HG03565 (cell line): ENCODE results near the gene AGPAT3.

ENCODE experiments used
- ATAC-seq: cut with Tn5 transposase; IDR thresholded peaks from one replicate; pipeline ENCODE4 v1.9.1; 2021; ENCODE audit warnings: mild to moderate bottlenecking, moderate library complexity; ENCODE audit not compliant: unreplicated experiment

Gene AGPAT3

DNA sequence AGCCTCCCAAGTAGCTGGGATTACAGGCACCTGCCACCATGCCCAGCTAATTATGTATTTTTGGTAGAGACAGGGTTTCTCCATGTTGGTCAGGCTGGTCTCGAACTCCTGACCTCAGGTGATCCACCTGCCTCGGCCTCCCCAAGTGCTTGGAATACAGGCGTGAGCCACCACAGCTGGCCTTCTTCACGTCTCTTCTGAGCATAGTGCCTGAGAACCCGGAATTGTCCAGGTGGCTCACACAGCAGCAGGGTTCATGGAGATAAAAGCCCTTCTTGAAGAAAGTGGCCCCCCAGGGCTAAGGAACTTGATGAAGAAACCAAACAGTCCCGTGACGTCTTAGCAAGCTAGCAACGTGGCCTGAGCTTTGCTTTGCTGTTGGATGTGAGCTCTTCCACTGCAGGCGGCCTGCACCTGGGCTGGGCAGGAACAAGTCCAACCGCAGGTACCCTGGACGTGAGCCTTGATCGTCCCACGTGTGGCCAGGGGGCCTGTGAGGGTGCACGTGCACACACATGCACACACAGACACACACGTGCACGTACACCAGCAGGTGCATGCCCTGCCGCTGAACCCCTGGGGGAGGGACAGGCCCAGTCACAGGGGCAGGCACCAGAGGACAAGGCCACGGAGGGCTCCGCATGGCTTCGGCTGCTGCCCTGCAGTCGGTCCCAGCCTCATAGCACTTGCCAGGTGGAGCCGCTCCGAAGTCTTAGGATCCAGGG lies 123.6 kb downstream of the AGPAT3 start:
- ATAC-seq, result no peak

DNA sequence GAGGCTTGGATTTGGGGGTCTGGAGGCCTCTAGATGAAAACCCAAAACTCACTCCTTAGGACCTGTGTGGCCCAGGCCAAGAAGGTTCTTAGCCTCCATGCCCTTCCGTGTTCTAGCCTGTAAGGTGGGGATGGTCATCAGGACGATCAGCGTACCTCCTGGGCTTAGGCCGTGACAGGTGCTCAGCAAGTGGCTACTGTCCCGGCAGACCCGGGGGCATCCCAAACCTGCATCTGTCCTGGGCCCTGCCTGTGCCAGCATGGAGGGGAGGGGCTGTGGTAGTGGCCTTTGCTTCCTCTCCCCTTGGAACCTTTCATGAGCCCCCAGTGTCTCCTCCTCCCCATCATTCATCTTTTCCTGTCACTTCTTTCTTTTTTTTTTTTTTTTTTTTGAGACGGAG lies 124.4 kb downstream of the AGPAT3 start:
- no peak for ATAC-seq

DNA sequence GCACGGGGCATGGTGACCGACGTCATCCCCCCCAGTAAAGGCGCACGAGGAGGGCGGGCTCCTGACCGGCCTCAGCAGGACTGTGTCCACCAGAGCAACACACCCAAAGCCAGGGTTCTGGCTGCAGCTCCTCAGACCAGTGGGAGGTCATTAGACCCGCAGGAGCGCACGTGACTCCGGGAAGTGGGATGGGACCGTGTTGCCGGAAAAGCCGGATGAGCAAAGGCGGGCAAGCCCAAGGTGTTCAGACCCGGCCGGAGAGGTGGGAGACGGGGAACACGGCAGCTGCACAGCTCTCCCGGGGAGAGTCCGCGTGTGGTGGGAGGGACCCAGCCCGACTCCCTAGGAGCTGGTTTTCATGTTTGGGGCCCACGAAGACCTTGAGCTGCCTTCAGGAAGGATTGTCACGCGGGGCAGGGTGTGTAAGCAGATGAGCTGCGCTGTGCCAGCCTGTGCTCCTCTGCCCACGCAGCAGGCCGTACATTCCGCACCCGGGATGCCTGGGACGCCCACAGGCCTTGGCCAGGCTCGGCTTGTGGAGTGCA lies 126.5 kb downstream of the AGPAT3 start:
- ATAC-seq, result no peak

DNA sequence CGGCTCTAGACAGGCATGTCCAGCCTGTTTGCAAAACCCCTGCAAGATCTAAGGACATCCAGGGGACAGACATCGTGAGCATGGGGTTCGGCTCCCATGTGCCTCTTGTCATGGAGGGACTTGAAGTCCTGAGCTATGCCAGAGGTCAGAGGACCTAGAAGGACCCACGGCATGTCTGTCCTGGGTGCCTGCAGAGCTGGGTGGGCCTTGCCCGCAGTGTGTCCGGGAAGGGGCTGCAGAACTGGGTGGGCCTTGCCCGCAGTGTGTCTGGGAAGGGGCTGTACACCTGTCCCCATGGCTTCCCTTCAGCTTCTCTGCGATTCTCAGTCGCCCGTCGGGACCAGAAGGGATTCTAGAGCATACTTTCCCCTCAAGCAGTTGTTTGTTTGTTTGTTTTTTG lies 127.1 kb downstream of the AGPAT3 start:
- no peak for ATAC-seq

DNA sequence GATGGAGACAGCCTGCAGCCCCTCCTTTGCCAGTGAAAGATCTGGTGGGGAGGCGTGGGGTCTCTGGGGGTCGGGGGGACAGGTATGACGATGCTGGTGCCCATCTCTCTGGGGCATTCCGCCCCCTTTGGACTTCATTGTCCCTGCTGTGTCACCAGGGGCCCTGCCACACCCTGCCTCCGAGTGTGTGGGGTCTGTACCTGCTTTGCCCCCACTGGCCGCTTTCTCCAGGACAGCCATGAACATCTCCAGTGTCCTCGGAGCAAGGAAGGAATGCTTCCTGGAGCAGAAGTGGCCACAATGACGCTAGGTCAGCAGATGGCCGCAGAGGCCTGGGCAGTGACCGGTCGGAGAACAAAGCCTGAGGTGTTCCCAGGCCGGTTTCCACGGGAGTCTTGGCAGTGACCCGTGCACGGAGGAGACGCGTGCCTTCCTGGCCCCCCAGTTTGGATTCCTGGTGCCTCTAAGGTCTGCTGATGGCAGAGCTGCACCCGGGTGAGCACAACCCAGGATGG lies 128.5 kb downstream of the AGPAT3 start:
- no peak for ATAC-seq

DNA sequence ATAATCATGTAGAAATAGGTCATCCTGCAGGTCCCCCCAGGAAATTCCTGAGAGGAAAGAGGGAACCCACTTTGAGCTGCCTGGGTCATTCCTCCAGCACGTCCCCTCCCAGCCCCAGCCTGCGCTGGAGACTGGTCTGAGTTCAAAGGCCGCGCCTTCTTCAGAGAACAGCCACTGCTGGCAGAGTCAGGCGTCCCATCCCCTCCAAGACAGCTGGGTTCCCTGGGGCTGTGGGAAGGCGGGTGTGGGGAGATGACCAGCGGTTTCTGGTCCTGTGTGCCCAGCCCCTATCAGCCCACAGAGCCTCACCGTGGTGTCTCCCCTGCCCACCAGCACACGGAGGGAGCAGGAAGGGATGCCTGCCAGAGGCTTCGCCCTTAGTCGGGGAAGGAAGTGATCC lies 129.1 kb downstream of the AGPAT3 start:
- no peak for ATAC-seq

DNA sequence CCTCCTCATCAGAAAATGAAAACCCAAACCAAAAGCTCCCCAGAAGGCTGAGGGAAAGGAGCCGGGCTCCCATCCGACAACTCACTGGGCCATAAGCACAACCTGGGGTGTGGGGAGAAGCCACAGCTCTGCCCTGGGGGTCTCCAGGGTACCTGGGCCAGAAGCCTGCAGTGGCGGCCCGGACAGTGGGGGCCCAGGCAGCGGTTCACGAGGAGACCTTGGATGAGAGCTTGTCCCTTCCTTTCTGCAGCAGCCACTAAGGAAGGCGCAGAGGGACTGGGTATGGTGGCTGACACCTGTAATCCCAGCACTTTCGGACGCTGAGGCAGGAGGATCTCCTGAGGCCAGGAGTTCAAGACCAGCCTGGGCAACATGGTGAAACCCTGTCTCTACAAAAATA lies 129.6 kb downstream of the AGPAT3 start:
- no peak for ATAC-seq

DNA sequence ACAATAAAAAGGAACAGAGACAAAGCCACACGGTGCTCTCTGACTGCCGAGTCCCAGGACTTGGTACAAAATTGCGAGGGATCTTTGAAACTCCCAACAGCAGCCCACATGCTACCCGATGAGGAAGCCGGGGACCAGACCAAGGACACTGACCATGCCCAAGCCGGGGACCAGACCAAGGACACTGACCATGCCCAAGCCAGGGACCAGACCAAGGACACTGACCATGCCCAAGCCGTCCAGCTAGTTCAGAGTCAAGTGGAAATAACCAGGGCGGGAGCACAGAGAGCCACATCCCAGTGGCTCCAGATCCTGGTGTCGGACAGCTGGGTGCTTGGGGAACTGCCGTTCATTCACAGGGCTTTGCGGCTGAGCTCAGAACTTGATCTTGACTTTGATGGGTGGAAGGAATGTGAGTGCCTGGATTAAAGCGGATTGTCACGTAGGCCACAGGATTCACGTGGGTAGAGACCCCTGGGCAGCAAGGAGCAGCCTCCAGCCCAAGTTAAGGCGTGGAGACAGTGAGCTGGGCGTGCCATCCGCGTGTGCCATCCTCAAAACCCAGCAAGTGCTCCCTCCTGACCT lies 130.6 kb downstream of the AGPAT3 start:
- ATAC-seq, result no peak

DNA sequence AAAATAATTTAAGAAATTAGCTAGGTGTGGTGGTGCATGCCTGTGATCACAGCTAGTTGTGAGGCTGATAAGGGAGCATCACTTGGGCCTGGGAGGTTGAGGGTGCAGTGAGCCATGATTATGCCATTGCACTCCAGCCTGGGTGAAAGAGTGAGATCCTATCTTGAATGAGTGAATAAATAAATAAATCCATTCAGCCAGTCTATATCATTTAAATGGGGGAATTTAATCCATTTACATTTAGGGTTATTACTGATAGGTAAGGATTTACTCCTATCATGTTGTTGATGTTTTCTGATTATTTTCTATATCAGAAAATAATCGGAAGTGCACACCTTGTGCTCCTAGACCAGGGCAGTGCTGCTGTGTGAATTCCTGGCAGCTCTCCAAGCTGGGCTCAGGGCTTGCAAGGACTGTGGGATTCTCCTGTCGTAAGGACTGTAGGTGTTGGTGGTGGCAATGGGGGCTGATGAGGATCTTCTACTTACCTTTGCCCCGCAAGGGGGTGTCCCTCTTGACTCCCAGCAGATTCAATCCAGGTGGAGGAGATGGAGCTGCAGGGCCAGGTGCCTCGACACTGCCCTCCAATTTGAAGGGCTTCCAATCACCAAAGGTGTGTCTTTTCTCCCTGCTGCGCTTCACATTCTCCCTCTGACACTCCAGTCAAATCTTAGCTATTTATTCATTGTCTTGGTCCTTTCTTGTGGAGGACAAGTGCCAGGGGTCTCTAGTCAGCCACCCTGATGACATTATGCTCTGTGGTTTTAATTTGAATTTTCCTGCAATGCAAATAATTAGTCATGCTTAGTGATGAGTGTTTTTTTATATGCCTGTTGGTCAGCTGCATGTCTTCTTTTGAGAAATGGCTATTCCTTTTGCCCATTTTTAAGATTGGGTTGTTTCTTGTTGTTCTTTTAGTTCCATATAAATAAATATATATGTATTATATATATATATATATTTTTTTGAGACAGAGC lies 133.0 kb downstream of the AGPAT3 start:
- ATAC-seq, result no peak

DNA sequence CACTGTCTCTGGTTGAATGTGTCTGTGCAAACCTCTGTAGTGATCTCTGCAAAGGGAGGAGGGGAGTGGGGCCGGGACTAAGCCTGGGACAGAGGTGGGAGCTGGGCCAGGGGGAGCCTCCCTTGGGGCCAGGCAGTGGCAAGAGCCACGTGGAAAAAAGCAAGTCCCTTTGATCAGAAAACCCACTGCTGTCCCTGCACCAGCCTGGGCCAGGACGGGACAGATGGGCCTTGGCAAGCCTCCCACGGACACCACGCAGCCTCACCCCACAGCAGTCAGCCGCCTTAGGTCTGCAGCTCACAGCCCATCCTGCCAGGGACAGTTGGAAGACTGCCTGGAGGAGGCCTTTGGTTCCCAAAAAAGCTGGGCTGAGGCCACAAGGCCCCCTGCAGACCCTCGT lies 135.3 kb downstream of the AGPAT3 start:
- no peak for ATAC-seq

DNA sequence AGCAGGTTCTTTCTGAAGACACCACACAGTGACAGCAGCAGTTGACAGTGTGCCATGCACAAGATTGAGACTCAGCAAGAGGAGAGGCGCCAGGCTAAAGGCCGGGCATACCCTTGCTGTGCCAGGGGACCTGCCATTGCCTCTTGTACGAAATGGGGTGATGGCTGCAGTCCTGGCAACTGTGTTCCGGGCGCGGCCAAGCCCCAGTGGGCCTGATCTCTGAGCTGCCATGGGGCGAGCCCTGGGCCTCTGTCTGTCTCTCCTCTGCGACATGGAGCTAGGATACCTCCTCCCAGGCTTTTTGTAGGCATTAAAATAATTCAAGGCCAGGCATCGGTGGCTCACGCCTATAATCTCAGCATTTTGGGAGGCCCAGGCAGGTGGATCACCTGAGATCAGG lies 137.5 kb downstream of the AGPAT3 start:
- ATAC-seq, result no peak

DNA sequence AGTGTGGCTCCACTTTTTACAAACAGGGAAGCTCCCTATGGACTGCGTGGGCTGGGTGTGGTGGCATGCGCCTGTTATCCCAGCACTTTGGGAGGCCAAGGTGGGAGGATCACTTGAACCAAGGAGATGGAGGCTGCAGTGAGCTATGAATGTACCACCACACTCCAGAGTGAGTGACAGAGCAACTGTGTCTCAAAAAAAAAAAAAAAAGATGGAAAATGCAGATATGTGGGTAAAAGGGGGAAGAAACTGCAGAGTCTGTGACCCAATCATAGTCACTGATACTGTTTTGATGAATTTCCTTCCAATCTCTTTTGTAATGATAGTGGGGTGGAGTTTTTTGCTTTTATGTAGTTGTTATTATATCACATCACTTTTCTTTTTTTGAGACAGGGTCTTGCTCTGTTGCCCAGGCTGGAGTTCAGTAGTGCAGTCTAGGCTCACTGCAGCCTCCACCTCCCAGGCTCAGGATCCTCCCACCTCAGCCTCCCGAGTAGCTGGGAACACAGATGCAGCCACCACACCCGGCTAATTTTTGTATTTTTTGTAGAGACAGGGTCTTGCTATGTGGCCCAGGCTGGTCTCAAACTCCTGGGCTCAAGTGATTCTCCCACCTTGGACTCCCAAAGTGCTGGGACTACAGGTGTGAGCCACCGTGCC lies 138.4 kb downstream of the AGPAT3 start:
- no peak for ATAC-seq

DNA sequence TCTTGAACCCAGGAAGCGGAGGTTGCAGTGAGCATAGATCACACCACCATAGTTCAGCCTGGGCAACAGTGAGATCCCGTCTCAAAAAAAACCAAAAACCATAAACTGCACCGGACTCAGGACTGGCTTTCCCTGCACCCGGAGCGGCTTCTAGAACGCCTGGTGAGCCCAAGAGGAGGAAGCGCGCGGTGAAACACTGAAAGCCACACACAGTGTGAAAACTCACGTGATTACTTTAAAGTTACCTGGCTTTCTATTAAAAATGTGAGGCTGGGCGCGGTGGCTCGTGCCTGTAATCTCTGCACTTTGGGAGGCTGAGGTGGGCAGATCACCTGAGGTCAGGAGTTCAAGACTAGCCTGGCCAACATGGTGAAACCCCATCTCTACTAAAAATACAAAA lies 140.0 kb downstream of the AGPAT3 start:
- ATAC-seq, result no peak

DNA sequence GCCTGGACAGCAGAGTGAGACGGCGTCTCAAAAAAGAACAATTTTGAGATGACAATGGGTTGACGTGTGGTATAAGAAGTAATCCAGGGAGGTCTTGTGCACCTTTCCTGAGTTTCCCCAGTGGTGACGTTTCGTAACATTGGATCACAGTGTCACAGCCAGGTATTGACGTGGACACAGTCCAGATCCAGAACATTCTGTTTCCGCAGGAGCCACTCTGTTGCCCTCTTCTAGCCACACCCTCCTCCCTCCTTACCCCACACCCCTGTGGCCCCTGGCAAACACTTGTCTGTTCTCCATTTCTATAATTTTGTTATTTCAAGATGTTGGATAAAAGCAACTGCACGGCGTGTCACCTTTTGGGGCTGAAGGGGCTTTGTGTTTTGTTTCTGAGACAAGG lies 140.6 kb downstream of the AGPAT3 start:
- ATAC-seq, result no peak

DNA sequence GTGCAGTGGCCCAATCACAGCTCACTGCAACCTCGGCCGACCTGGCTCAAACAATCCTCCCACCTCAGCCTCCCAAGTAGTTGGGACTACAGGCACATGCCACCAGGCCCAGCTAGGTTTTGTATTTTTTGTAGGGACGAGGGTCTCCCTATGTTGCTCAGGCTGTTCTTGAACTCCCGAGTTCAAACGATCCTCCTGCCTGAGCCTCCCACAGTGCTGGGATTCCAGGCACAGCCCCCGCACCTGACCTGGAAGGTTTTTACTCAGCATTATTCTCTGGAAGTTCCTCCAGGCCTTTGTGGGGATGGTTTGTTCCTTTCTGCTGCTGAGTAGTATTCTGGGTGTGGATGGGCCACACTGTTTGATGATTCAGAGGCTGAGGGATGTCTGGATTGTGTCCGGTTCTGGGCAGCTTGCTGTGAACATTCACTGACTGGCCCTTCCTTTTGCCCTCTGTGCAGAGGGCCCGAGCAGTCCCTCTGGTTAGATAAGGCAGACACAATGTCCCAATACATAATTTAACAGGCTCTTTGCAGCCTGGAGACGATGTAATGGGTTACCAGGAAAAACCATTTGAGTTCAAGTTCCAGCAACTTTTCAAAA lies 141.1 kb downstream of the AGPAT3 start:
- no peak for ATAC-seq

DNA sequence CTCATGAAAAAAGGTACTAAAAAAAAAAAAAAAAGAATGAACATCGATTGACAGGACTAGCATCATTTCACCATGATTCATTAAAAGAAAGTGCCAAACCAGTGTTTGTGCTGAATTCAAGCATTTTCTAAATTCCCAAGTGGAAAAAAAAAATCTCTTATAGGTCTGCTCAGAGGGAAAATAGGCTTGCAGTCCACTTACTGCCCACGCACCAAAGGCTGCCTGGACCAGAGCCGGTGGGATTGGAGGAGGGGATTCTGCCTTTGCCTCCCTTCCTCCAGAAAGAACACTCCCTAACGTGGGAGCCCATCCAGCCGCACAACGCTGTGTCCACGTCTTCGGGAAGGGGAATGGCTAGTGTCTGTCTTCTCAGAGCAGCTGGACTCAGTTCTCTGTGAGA lies 141.6 kb downstream of the AGPAT3 start:
- ATAC-seq, result no peak

DNA sequence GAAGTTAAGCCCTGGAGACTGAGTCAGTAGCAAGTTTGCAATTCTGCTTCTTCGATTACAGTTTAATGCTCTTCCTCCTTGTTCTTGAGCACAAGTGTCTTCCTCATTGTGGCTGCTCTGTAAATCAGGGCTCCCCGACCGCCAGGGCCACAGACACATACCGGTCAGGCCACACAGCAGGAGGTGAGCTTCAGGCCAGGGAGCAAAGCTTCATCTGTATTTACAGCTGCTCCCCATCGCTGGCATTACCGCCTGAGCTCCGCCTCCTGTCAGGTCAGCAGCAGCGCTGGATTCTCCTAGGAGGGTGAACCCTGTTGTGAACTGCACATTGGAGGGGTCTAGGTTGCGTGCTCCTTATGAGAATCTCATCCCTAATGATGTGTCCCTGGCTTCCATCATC lies 145.4 kb downstream of the AGPAT3 start:
- ATAC-seq, result no peak

DNA sequence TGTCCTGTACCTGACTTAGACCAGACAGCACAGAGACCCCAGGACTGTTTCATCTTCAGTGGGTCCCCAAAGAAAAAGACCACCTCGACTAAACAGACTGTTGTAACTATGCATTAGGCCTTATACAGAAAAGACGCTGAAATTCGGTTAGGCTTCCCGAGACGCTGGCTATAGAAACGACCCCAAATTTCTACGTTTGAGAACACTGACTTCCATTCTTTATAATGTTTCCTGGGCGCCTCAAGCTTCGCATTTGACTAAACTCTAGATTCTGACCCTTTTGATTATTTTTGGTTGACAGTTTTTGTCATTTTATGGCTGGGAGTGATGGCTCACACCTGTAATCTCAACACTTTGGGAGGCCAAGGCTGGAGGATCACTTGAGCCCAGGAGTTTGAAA lies 146.1 kb downstream of the AGPAT3 start:
- no peak for ATAC-seq

DNA sequence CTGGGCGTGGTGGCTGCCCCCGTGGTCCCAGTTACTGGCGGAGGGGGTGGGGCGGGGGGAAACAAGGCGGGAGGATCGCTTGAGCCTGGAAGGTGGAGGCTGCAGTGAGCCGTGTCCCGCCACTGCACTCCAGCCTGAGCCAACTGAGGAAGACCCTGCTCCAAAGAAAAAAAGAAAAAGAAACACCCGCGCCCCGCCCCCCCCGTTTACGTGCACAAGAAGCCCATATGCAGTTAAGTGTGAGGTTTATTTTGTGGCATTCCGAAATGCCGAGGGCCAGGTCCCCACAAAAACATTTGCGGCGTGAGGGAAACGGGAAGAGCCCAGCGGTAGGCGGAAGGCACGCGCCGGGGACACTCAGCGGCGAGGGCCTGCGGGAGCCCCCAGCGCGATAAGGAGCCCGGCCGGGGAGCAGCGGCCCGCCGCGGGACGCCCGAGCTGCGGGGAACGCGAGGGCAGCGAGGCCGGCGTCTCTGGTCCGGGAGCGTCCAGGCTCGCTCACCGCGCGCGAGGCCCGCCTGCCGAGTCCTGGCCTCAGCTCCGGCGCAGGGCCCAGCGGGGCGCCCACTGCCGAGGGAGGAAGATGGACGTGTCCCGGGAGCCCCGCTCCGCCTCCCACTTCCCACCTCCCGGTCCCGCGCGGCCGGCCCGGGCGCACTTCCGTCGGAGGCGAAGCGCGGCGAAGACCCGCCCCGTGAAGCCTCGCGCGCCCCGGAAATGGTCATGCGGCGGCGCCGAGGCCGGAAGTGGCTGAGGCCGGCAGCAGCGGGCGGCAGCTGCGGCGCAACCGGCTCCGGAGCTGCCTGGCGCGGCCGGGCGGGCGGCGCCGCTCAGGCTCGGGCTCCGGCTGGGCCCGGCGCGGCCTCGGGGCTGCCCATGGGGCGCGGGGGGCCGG lies 146.8 kb downstream of the AGPAT3 start, which contains the start of gene TRAPPC10:
TRAPPC10 (plus strand) TSS at position 731 of the 895 bp plus-strand sequence. CDS start 185 bp downstream, outside the sequence.
- ATAC-seq, result peak; percentile 59
